DMS 273 (cell line): Measurements from ENCODE around the gene RPL36A.

Source experiments
- DNase-seq: peaks from one replicate; lab custom pipeline; 2025; ENCODE audit not compliant: unreplicated experiment; lab: John Stamatoyannopoulos, UW

Gene RPL36A

GRCh38 chrX:101430457-101431078 is 39.8 kb downstream of the RPL36A start:
- DNase-seq, result no peak

- no peak for DNase-seq
Observed at GRCh38 chrX:101442085-101442484, 51.3 kb downstream of the RPL36A start.
